HG03558 (cell line): Measurements from ENCODE around the gene KDM7A.

Experiments used
- ATAC-seq: cut with Tn5 transposase; IDR thresholded peaks from one replicate; pipeline ENCODE4 v1.9.1; 2021; ENCODE audit warnings: moderate number of reproducible peaks; ENCODE audit not compliant: unreplicated experiment; ENCODE audit errors: extremely low read depth

The KDM7A gene

GRCh38 chr7:140093375-140093774, 83.4 kb downstream of the KDM7A start:
- ATAC-seq: no peak

GRCh38 chr7:140085447-140085846, 91.3 kb downstream of the KDM7A start:
- ATAC-seq: no peak

GRCh38 chr7:140084972-140085371, 91.8 kb downstream of the KDM7A start:
- no peak for ATAC-seq

- no peak for ATAC-seq
These were observed 92.6 kb downstream of the KDM7A start for GRCh38 chr7:140084142-140084655.

- no peak for ATAC-seq
These were observed 94.0 kb downstream of the KDM7A start for GRCh38 chr7:140082770-140083169.

- no peak for ATAC-seq
These were observed 94.9 kb downstream of the KDM7A start for GRCh38 chr7:140081774-140082425.

- ATAC-seq: no peak
These were observed 95.9 kb downstream of the KDM7A start for GRCh38 chr7:140080919-140081318.

- no peak for ATAC-seq
These were observed 97.7 kb downstream of the KDM7A start for GRCh38 chr7:140079121-140079536.

GRCh38 chr7:140078392-140078791, 98.4 kb downstream of the KDM7A start:
- ATAC-seq: no peak

- ATAC-seq: no peak
These were observed 102.0 kb downstream of the KDM7A start for GRCh38 chr7:140074780-140075179.

GRCh38 chr7:140070546-140070945, 106.2 kb downstream of the KDM7A start:
- ATAC-seq: no peak

GRCh38 chr7:140069298-140069949, 107.4 kb downstream of the KDM7A start:
- ATAC-seq: no peak

- ATAC-seq: no peak
These were observed 108.8 kb downstream of the KDM7A start for GRCh38 chr7:140068033-140068432.

- ATAC-seq: no peak
These were observed 109.7 kb downstream of the KDM7A start for GRCh38 chr7:140067052-140067451.

GRCh38 chr7:140062528-140063299, 114.1 kb downstream of the KDM7A start, which contains the start of gene PARP12:
PARP12 (minus strand) TSS chr7:140062951; CDS start chr7:140062847, 104 bp downstream.
- ATAC-seq: peak; percentile 71

- no peak for ATAC-seq
These were observed 114.7 kb downstream of the KDM7A start for GRCh38 chr7:140062118-140062527.

- ATAC-seq: no peak
These were observed 115.2 kb downstream of the KDM7A start for GRCh38 chr7:140061607-140061930.

- no peak for ATAC-seq
These were observed 115.8 kb downstream of the KDM7A start for GRCh38 chr7:140060788-140061606.

- ATAC-seq: no peak
These were observed 116.5 kb downstream of the KDM7A start for GRCh38 chr7:140060243-140060630.
